ENCODE data around the gene PTH1R. TPM values are rescaled to one million over a fixed set of nuclear protein-coding genes. Genes with fewer than 3 reads are reported as not detected.
A peak's percentile ranks its signal among the peaks of the same experiment; 100 is the strongest.

Gene PTH1R
- total and polyA plus RNA-seq, 2 experiments from 2014 or later: 0.60 to 1.3 TPM

- Histone ChIP-seq H3K4me1 (ENCODE audit: insufficient read depth) (no peaks in the 10 kb centered on the region), H3K27me3 (replicated peaks; ENCODE audit: insufficient read depth) (no peaks in the 10 kb centered on the region), H3K27ac (no peak overlapping the region), H3K9me2 (ENCODE audit: insufficient read depth) (no peaks in the 10 kb centered on the region), H4K20me1 (ENCODE audit: insufficient read depth) (no peaks in the 10 kb centered on the region), H3K79me2 (ENCODE audit: insufficient read depth) (no peaks in the 10 kb centered on the region), H3K9me3 (ENCODE audit: low read depth) (no peaks in the 10 kb centered on the region), H3K4me3 (no peak overlapping the region), H3K36me3 (ENCODE audit: low read depth) (no peaks in the 10 kb centered on the region), H3K9ac (no peak overlapping the region), H2AFZ (no peak overlapping the region), H3F3A (ENCODE audit: insufficient read depth) (no peaks in the 10 kb centered on the region), H3K4me2 (ENCODE audit: unreplicated experiment) (no peak overlapping the region)
- TF ChIP-seq EZH2phosphoT487 (IDR thresholded peaks at IDR 0.05; ENCODE audit: insufficient read depth, low read depth) (no peak), EZH2 (IDR thresholded peaks at IDR 0.05; ENCODE audit: insufficient read depth, poor library complexity, severe bottlenecking) (no peak)
- in situ Hi-C loops (cut with MboI): loop anchor here (10.0 kb wide), 1 partner anchor 180 kb away; the partner anchor contains the start of gene PRSS50
- WGBS, 2 experiments (ENCODE audit: low coverage in 1 of 2, low lambda C conversion rate in 2 of 2, missing lambda C conversion rate in 2 of 2): 26 to 31% methylated on average over 5 of the region's 5 CpGs
- DNase-seq: peak; percentile 64
Measured at GRCh38 chr3:46895204-46895660, 17.7 kb downstream of the PTH1R start.

GRCh38 chr3:46895761-46896160 lies 18.2 kb downstream of the PTH1R start:
- no peak overlapping the region for H3K4me2 ChIP-seq (ENCODE audit: unreplicated experiment)
- no peak overlapping the region for H3K4me3 ChIP-seq
- no peak for DNase-seq
- TF ChIP-seq EZH2phosphoT487 (IDR thresholded peaks at IDR 0.05; ENCODE audit: insufficient read depth, low read depth): no peak
- no peak for TF ChIP-seq EZH2 (IDR thresholded peaks at IDR 0.05; ENCODE audit: insufficient read depth, poor library complexity, severe bottlenecking)
- no peaks in the 10 kb centered on the region for H3K27me3 ChIP-seq (replicated peaks; ENCODE audit: insufficient read depth)
- H3K36me3 ChIP-seq (ENCODE audit: low read depth): no peaks in the 10 kb centered on the region
- no peaks in the 10 kb centered on the region for H4K20me1 ChIP-seq (ENCODE audit: insufficient read depth)
- no peaks in the 10 kb centered on the region for H3K9me2 ChIP-seq (ENCODE audit: insufficient read depth)
- H3K9me3 ChIP-seq (ENCODE audit: low read depth): no peaks in the 10 kb centered on the region
- no peaks in the 10 kb centered on the region for H3K4me1 ChIP-seq (ENCODE audit: insufficient read depth)
- H2AFZ ChIP-seq: no peak overlapping the region
- H3F3A ChIP-seq (ENCODE audit: insufficient read depth): no peaks in the 10 kb centered on the region
- in situ Hi-C loops (cut with MboI): loop anchor here (10.0 kb wide), 1 partner anchor 181 kb away; the partner anchor contains the start of gene PRSS50
- no peaks in the 10 kb centered on the region for H3K79me2 ChIP-seq (ENCODE audit: insufficient read depth)
- no peak overlapping the region for H3K27ac ChIP-seq
- WGBS, 2 experiments (ENCODE audit: low coverage in 1 of 2, low lambda C conversion rate in 2 of 2, missing lambda C conversion rate in 2 of 2): 47 to 49% methylated on average over 4 of the region's 4 CpGs
- no peak overlapping the region for H3K9ac ChIP-seq

- no peak overlapping the region for H3K4me2 ChIP-seq (ENCODE audit: unreplicated experiment)
- DNase-seq: no peak
- H3F3A ChIP-seq (ENCODE audit: insufficient read depth): no peaks in the 10 kb centered on the region
- H3K4me1 ChIP-seq (ENCODE audit: insufficient read depth): no peaks in the 10 kb centered on the region
- no peaks in the 10 kb centered on the region for H4K20me1 ChIP-seq (ENCODE audit: insufficient read depth)
- no peaks in the 10 kb centered on the region for H3K9me3 ChIP-seq (ENCODE audit: low read depth)
- H3K79me2 ChIP-seq (ENCODE audit: insufficient read depth): no peaks in the 10 kb centered on the region
- H2AFZ ChIP-seq: no peak overlapping the region
- H3K9ac ChIP-seq: no peak overlapping the region
- no peak overlapping the region for H3K4me3 ChIP-seq
- H3K36me3 ChIP-seq (ENCODE audit: low read depth): no peaks in the 10 kb centered on the region
- in situ Hi-C loops (cut with MboI): loop anchor here (10.0 kb wide), 1 partner anchor 182 kb away; the partner anchor contains the start of gene PRSS50
- no peaks in the 10 kb centered on the region for H3K9me2 ChIP-seq (ENCODE audit: insufficient read depth)
- H3K27me3 ChIP-seq (replicated peaks; ENCODE audit: insufficient read depth): no peaks in the 10 kb centered on the region
- no peak overlapping the region for H3K27ac ChIP-seq
- 42 to 50% methylated on average over 5 of the region's 5 CpGs for WGBS, 2 experiments (ENCODE audit: low coverage in 1 of 2, low lambda C conversion rate in 2 of 2, missing lambda C conversion rate in 2 of 2)
- TF ChIP-seq EZH2 (IDR thresholded peaks at IDR 0.05; ENCODE audit: insufficient read depth, poor library complexity, severe bottlenecking) (no peak), EZH2phosphoT487 (IDR thresholded peaks at IDR 0.05; ENCODE audit: insufficient read depth, low read depth) (no peak)
Measured at GRCh38 chr3:46896386-46896785, 18.9 kb downstream of the PTH1R start.

- H3K9me3 ChIP-seq (ENCODE audit: low read depth): no peaks in the 10 kb centered on the region
Measured at GRCh38 chr3:46897031-46897430, 19.5 kb downstream of the PTH1R start.

More at GRCh38 chr3:46897031-46897430, 19.5 kb downstream of the PTH1R start:
- Histone ChIP-seq H3K79me2 (ENCODE audit: insufficient read depth) (no peaks in the 10 kb centered on the region), H3K4me1 (ENCODE audit: insufficient read depth) (no peaks in the 10 kb centered on the region), H2AFZ (no peak overlapping the region), H3K36me3 (ENCODE audit: low read depth) (no peaks in the 10 kb centered on the region), H3F3A (ENCODE audit: insufficient read depth) (no peaks in the 10 kb centered on the region), H3K27ac (no peak overlapping the region), H3K9me2 (ENCODE audit: insufficient read depth) (no peaks in the 10 kb centered on the region), H3K4me2 (ENCODE audit: unreplicated experiment) (no peak overlapping the region), H4K20me1 (ENCODE audit: insufficient read depth) (no peaks in the 10 kb centered on the region), H3K9ac (no peak overlapping the region), H3K4me3 (no peak overlapping the region), H3K27me3 (replicated peaks; ENCODE audit: insufficient read depth) (no peaks in the 10 kb centered on the region)
- 72 to 76% methylated on average over 2 of the region's 2 CpGs for WGBS, 2 experiments (ENCODE audit: low coverage in 1 of 2, low lambda C conversion rate in 2 of 2, missing lambda C conversion rate in 2 of 2)
- in situ Hi-C loops (cut with MboI): loop anchor here (10.0 kb wide), 1 partner anchor 182 kb away; the partner anchor contains the start of gene PRSS50
- no peak for DNase-seq
- TF ChIP-seq EZH2 (IDR thresholded peaks at IDR 0.05; ENCODE audit: insufficient read depth, poor library complexity, severe bottlenecking) (no peak), EZH2phosphoT487 (IDR thresholded peaks at IDR 0.05; ENCODE audit: insufficient read depth, low read depth) (no peak)
